Thyroid gland (tissue), 4 donors: ENCODE results near the gene NFASC.

Experiments
- CTCF ChIP-seq, 6 experiments: fragments of 200-600 bp in 3 of 6; fragments of 450-650 bp in 3 of 6; sonication (generic) in 3 of 6; IDR thresholded peaks; one replicate each; pipeline ENCODE4 v1.5.1; 2016 to 2019; ENCODE audit warnings: antibody characterized with exemption in 6 of 6, mild to moderate bottlenecking in 2 of 6, inconsistent platforms in 1 of 6, moderate library complexity in 1 of 6
- POLR2A ChIP-seq, 2 donors: fragments of 450-650 bp; IDR thresholded peaks; one replicate each; pipeline ENCODE4 v1.6.1; 2017; ENCODE audit warnings: antibody characterized with exemption in 2 of 2, mild to moderate bottlenecking in 2 of 2, moderate library complexity in 1 of 2

GRCh38 chr1:204888294-204888693 lies 17.6 kb downstream of the NFASC start:
- TF ChIP-seq CTCF (IDR thresholded peaks at IDR 0.05) (no peak), POLR2A (IDR thresholded peaks at IDR 0.05) (no peak)
